Right ventricle myocardium inferior (tissue), 1 donor: ENCODE measurements around the gene CANT1. TPM values are rescaled to one million over a fixed set of nuclear protein-coding genes. Genes with fewer than 3 reads are reported as not detected.

Experiments used
- ATAC-seq: fragments of 200-7000 bp; cut with Tn5 transposase; one replicate; pipeline ENCODE4 v1.9.1; 2020; ENCODE audit warnings: mild to moderate bottlenecking, moderate library complexity
- DNase-seq: peaks from one replicate; pipeline ENCODE4 v3.0.0; 2021; ENCODE audit errors: missing footprints
- intact Hi-C: fragments of 100-400 bp; cut with DNase I; formaldehyde crosslinking; loops from one replicate; pipeline ENCODE4 v1.11.0; 2022
- total RNA-seq: library from RNA; stranded (reverse); fragmentation: NEBNext Ultra II Directional; extraction: Animal tissue kit (Norgen Biotek cat#: 25700); gene quantifications from one replicate; pipeline ENCODE4 v1.2.1, GENCODE V29; 2021
- donor health status: DM: no; HTN: yes; CAD: no; lungs with severe emphysema.

The CANT1 gene
- total RNA-seq, 1 donor from 2014 or later = 31.1 TPM

- intact Hi-C loops = loop anchor here (2.0 to 5.0 kb wide), 3 partner anchors 55 to 372 kb away; partner anchors contain the start of gene ENGASE
- ATAC-seq = peak; percentile 51
- DNase-seq = peak; percentile 86
These were observed 10.3 kb upstream of the CANT1 start for GRCh38 chr17:79019632-79020584.

GRCh38 chr17:79019261-79019631 lies 9.7 kb upstream of the CANT1 start:
- no peak for DNase-seq
- intact Hi-C loops = loop anchor here (2.0 kb wide), 1 partner anchor 64 kb away; no protein-coding TSS in a partner anchor
- ATAC-seq = no peak

GRCh38 chr17:79018370-79018695 lies 8.8 kb upstream of the CANT1 start:
- intact Hi-C loops = loop anchor here (2.0 kb wide), 1 partner anchor 64 kb away; no protein-coding TSS in a partner anchor
- no peak for DNase-seq
- ATAC-seq = no peak

DNA sequence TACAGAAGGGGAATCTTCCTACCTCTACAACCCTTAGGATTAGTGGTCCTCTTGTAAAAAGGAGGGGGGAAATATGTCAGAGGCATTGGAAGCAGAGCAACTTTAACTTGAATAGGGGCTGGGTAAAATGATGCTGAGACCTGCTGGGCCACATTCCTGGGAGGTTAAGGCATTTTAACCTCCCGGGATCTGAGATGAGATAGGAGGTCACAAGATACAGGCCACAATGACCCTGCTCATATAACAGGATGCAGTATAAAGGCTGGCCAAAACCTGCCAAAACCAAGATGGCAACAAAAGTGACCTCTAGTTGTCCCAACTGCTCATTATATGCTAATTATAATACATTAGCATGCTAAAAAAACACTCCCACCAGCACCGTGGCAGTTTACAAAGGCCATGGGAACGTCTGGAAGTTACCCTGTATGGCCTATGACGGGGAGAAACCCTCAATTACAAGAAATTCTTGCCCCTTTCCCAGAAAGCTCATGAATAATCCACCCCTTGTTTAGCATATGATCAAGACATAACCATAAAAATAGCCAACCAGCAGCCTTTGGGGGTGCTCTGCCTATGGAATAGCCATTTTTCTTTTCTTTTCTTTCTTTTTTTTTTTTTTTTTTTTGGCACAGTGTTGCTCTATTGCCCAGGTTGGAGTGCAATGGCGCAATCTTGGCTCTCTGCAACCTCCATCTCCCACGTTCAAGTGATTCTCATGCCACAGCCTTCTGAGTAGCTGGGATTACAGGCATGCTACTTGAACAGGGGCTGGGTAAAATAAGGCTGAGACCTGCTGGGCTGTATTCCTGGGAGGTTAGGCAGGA lies 8.2 kb upstream of the CANT1 start:
- no peak for DNase-seq
- ATAC-seq = no peak
- intact Hi-C loops = loop anchor here (2.0 kb wide), 1 partner anchor 65 kb away; no protein-coding TSS in a partner anchor

GRCh38 chr17:79014158-79014758 lies 4.7 kb upstream of the CANT1 start:
- ATAC-seq (no peak), DNase-seq (no peak)
- intact Hi-C loops = no loop called here

DNA sequence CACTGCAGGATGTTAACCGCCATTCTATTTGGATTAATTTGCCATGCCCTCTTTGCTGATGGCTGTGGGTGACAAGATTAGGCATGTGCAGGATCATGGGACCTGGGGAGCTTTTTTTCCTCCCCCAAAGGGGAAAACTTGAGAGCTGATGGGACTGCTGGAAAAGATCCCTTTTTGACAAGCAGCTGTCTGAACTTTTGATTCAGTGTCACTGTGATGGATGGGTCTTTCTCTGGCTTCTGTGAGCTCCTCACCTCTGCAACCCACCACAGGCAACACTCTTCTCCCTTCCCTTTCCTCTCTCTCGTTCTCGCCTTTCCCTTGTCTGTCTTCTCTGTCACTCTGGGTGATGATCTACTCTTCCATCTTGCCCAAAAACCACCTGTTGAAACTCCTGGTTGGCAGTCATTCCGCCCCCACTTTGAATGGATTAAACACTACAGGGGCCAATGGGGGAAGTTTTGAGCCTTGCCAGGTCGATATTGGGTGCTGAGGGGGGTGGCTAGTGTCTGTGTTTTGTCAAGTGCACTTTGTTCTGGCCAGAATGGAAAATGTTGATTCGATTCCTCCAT lies 3.1 kb upstream of the CANT1 start:
- DNase-seq (no peak), ATAC-seq (no peak)
- intact Hi-C loops = no loop called here

GRCh38 chr17:79011451-79012147 lies 2.0 kb upstream of the CANT1 start:
- DNase-seq (no peak), ATAC-seq (no peak)
- intact Hi-C loops = no loop called here

- no peak for DNase-seq
- intact Hi-C loops = no loop called here
- ATAC-seq = no peak
These were observed 711 bp upstream of the CANT1 start for GRCh38 chr17:79010304-79010646.

- intact Hi-C loops = no loop called here
- ATAC-seq = peak; percentile 4
- DNase-seq = peak; percentile 27
These were observed 737 bp downstream of the CANT1 start for GRCh38 chr17:79008666-79009387.

- ATAC-seq = no peak
- intact Hi-C loops = no loop called here
- DNase-seq = no peak
These were observed 1.8 kb downstream of the CANT1 start for GRCh38 chr17:79007504-79008381.

DNA sequence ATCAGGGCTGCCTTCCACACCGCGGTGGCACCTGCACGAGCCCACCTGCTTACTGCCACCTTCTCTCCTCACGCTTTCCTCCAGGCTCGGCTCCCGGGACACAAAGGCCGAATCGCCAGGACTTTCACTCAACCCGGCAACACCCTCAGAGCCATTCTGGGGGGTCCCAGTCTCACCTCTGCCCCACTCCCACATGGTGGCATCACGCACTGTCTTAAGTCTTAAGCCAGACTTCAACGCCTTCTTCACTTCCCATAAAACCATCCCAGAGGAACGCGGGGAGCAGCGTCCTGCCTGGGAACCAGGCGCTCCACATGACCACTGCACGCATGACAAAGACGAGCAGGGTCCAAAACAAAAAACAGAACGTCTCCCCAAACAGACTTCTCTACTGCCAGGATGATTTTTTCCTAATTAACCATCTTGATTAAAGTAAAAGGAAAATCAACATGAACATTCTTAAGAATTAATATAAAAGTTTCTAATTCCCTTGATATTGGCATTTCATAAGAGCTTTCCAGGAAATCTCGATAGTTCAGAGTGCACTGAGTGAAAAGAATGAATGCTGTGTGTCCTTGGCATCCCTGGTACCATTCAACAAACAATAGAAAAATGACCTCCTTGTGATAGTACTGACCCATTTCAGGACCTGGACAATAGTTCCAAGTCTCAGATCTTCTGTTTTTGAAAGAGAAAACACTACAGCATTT lies 2.6 kb downstream of the CANT1 start:
- ATAC-seq (no peak), DNase-seq (no peak)
- intact Hi-C loops = no loop called here

- no peak for ATAC-seq
- intact Hi-C loops = no loop called here
- DNase-seq = no peak
These were observed 3.5 kb downstream of the CANT1 start for GRCh38 chr17:79006046-79006445.

GRCh38 chr17:79005063-79005861 lies 4.3 kb downstream of the CANT1 start:
- ATAC-seq (no peak), DNase-seq (no peak)

DNA sequence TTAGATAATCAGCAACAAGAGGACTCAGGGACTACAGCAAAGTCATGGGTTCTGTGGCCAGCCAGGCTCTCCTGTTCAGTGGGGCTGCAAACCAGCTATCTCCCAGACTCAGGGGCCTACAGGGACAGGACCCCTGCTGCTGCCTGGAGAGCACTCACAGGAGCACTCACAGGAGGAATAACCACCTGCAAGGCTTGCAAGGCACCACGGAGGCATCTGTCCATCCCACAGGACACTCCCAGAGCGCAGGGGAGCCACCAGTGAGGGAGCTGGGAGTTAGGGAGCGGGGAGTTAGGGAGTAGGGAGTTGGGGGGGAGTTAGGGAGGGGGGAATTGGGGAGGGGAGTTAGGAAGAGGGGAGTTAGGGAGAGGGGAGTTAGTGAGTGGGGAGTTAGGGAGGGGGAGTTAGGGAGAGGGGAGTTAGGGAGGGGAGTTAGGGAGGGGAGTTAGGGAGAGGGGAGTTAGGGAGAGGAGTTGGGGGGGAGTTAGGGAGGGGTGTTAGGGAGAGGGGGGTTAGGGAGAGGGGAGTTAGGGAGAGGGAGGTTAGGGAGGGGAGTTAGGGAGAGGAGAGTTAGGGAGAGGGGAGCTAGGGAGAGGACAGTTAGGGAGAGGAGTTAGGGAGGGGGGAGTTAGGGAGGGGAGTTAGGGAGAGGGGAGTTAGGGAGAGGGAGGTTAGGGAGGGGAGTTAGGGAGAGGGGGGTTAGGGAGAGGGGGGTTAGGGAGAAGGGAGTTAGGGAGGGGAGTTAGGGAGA lies 5.7 kb downstream of the CANT1 start:
- intact Hi-C loops = no loop called here
- DNase-seq = peak; percentile 32
- ATAC-seq = no peak

More at GRCh38 chr17:79005063-79005861, 4.3 kb downstream of the CANT1 start:
- intact Hi-C loops = no loop called here
